BJ (cell line): ENCODE data around the gene CRAMP1. TPM values are rescaled to one million over a fixed set of nuclear protein-coding genes. Genes with fewer than 3 reads are reported as not detected.

ENCODE experiments used
- CTCF ChIA-PET: fragments of 350-600 bp; formaldehyde crosslinking; extraction: SDS; loops from one replicate; lab custom pipeline; 2021; ENCODE audit warnings: antibody characterized with exemption, inconsistent platforms; lab: Yijun Ruan, JAX
- POLR2A ChIA-PET: fragments of 300-600 bp; sonication (Branson Sonifier 250); formaldehyde crosslinking; extraction: SDS; loops from one replicate; lab custom pipeline; 2021; ENCODE audit warnings: antibody characterized with exemption; lab: Charles Lee
- DNase-seq: peaks from one replicate; pipeline ENCODE4 v3.0.0-alpha.2; 2011; ENCODE audit warnings: low read depth
- H3K27me3 ChIP-seq: 2 replicates; pipeline ENCODE4 v1.6.0; 2011; ENCODE audit warnings: low read length; ENCODE audit not compliant: control insufficient read depth, insufficient read depth
- H3K36me3 ChIP-seq: 2 replicates; pipeline ENCODE4 v1.5.1; 2011; ENCODE audit warnings: low read length; ENCODE audit not compliant: control insufficient read depth, insufficient read depth
- H3K4me3 ChIP-seq: 2 replicates; pipeline ENCODE4 v1.5.1; 2011; ENCODE audit warnings: low read depth, mild to moderate bottlenecking, control low read depth, low read length
- polyA plus RNA-seq: library from polyadenylated mRNA; depleted of rRNA; stranded (reverse); fragments of >200 nt; gene quantifications from 2 replicates; pipeline ENCODE4 v1.2.3, GENCODE V29; 2011
- TF ChIP-seq, protein P1 (sequence below): IDR thresholded peaks from 2 replicates; pipeline ENCODE4 v1.5.1; 2011; ENCODE audit warnings: low read depth, mild to moderate bottlenecking, control low read depth, inconsistent platforms, low read length, moderate library complexity; ENCODE audit not compliant: insufficient read depth

The CRAMP1 gene
- polyA plus RNA-seq, 1 experiment, result 8.0 TPM

DNA sequence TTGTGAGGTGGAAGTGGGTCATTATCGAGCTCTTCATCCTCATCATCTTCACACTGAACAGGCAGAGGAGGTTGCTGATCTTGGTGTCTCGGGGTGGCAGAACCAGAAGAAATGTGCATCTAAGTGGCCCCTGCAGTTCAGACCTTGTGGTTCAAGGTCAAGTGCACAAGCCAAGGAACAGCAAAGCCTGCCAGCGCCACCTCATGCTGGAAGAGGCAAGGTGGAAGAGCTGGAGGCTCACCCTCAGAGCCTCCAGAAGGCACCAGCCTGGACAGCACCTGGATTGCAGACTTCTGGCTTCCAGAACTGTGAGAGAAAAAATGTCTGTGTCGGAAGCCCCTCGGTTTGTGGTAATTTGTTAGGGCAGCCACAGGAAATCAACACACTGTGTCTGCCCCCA, 32.9 kb upstream of the CRAMP1 start:
- Histone ChIP-seq H3K4me3 (no peak overlapping the region), H3K36me3 (peaks cover 19% of the 10 kb centered on the region), H3K27me3 (no peaks in the 10 kb centered on the region)
- POLR2A ChIA-PET, result no interaction called here
- TF ChIP-seq, protein P1, sequence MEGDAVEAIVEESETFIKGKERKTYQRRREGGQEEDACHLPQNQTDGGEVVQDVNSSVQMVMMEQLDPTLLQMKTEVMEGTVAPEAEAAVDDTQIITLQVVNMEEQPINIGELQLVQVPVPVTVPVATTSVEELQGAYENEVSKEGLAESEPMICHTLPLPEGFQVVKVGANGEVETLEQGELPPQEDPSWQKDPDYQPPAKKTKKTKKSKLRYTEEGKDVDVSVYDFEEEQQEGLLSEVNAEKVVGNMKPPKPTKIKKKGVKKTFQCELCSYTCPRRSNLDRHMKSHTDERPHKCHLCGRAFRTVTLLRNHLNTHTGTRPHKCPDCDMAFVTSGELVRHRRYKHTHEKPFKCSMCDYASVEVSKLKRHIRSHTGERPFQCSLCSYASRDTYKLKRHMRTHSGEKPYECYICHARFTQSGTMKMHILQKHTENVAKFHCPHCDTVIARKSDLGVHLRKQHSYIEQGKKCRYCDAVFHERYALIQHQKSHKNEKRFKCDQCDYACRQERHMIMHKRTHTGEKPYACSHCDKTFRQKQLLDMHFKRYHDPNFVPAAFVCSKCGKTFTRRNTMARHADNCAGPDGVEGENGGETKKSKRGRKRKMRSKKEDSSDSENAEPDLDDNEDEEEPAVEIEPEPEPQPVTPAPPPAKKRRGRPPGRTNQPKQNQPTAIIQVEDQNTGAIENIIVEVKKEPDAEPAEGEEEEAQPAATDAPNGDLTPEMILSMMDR, result no peak
- CTCF ChIA-PET, result no interaction called here
- DNase-seq, result no peak

DNA sequence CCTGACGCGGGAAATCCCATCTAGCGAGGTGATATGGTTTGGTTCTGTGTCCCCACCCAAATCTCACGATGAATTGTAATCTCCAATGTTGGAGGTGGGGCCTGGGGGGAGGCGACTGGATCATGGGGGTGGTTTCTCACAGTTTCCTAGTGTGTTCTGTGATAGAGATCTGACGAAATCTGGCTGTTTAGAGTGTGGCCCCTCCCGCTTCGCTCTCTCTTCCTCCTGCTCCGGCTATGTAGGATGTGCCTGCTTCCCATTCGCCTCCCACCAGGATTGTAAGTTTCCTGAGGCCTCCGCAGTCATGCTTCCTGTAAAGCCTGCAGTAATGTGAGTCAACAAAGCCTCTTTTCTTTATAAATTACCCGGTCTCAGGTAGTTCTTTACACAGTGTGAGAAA, 31.9 kb upstream of the CRAMP1 start:
- ChIA-PET CTCF (no interaction called here), POLR2A (no interaction called here)
- Histone ChIP-seq H3K4me3 (no peak overlapping the region), H3K27me3 (no peaks in the 10 kb centered on the region), H3K36me3 (peaks cover 22% of the 10 kb centered on the region)
- no peak for DNase-seq
- TF ChIP-seq, protein P1, result no peak

DNA sequence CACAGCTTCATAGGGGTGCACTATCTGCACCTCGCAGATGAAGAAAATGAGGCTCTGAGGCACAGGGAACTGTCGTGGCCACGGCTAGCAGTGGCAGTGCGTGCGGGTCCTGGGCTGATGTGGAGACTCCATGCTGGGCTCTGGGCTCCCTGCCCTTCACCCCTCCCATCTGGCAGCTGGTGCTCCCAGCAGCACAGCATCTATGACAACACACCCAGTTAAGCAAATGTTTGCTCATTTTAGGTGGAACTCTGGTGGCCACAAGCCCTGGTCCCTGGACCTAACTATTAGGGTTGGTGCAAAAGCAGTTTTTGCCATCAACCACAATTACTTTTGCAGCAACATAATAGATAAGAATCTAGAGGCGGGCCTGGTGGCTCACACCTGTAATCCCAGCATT, 31.2 kb upstream of the CRAMP1 start:
- ChIA-PET POLR2A (no interaction called here), CTCF (no interaction called here)
- DNase-seq, result no peak
- TF ChIP-seq, protein P1, result no peak
- Histone ChIP-seq H3K4me3 (no peak overlapping the region), H3K36me3 (peaks cover 23% of the 10 kb centered on the region), H3K27me3 (no peaks in the 10 kb centered on the region)

DNA sequence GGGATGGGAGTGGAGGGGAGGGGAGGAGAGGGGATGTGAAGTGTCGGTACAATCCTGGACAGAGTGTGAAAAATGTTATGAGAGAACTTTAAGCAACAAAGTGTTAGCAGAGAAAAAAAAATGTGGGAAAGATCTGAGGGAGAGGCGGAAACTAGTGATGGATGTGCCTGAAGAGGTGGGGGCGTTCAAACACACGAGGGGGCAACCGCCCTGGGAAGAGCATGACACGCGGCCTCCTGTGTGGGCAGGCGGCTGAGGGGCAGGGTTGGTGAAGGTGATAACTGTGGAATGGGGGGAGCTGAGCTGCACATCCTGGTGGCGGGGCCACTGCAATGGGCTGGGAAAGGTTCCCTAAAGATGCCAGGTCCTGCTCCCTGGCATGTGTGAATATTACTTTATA, 30.4 kb upstream of the CRAMP1 start:
- H3K4me3 ChIP-seq, result no peak overlapping the region
- TF ChIP-seq, protein P1, result no peak
- peaks cover 27% of the 10 kb centered on the region for H3K36me3 ChIP-seq
- DNase-seq, result no peak
- H3K27me3 ChIP-seq, result no peaks in the 10 kb centered on the region
- ChIA-PET CTCF (no interaction called here), POLR2A (no interaction called here)

DNA sequence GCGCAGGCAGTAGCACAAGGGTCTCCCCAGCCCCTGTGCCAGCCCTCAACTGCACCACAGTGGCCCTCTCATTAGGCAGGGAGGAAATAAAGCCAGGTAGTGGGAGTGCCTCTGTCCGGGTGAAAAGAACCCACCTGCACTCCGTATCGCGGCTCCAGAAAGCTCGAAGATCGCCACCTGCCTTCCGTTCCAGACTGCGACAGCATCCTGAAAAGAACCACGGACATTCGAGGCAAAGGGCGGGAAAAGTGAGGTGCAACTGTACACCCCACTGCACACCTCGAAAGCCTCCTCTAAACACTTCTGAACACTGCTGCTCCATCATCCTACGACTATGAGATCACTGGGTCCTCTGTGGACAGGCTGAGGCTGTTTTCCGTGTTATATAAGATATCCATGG, 29.0 kb upstream of the CRAMP1 start:
- ChIA-PET CTCF (no interaction called here), POLR2A (no interaction called here)
- H3K27me3 ChIP-seq, result no peaks in the 10 kb centered on the region
- H3K4me3 ChIP-seq, result no peak overlapping the region
- H3K36me3 ChIP-seq, result peaks cover 27% of the 10 kb centered on the region
- no peak for DNase-seq
- TF ChIP-seq, protein P1, result no peak
